VCaP (cell line): ENCODE measurements around the gene SPTBN1.

Experiments used
- H3K27ac ChIP-seq: fragments of 450-650 bp; 2 replicates; pipeline ENCODE4 v1.5.1; 2017
- CTCF ChIP-seq: fragments of 450-650 bp; conservative IDR thresholded peaks from 2 replicates; pipeline ENCODE4 v1.5.1; 2017; ENCODE audit warnings: mild to moderate bottlenecking, moderate library complexity

SPTBN1 gene

GRCh38 chr2:54428108-54428831 is 27.9 kb upstream of the SPTBN1 start:
- no peak for TF ChIP-seq CTCF
- no peak overlapping the region for H3K27ac ChIP-seq

GRCh38 chr2:54429054-54429453 is 27.1 kb upstream of the SPTBN1 start:
- no peak for TF ChIP-seq CTCF
- no peak overlapping the region for H3K27ac ChIP-seq

GRCh38 chr2:54429811-54430551 is 26.1 kb upstream of the SPTBN1 start:
- TF ChIP-seq CTCF: no peak
- H3K27ac ChIP-seq: no peak overlapping the region

- H3K27ac ChIP-seq: no peak overlapping the region
- TF ChIP-seq CTCF: no peak
These were observed 25.5 kb upstream of the SPTBN1 start for GRCh38 chr2:54430649-54431048.

GRCh38 chr2:54432251-54433015 is 23.7 kb upstream of the SPTBN1 start:
- no peak for TF ChIP-seq CTCF
- H3K27ac ChIP-seq: no peak overlapping the region

GRCh38 chr2:54434229-54434628 is 21.9 kb upstream of the SPTBN1 start:
- no peak for TF ChIP-seq CTCF
- H3K27ac ChIP-seq: no peak overlapping the region

GRCh38 chr2:54434711-54435110 is 21.4 kb upstream of the SPTBN1 start:
- no peak for TF ChIP-seq CTCF
- H3K27ac ChIP-seq: no peak overlapping the region
